Cortex of kidney (tissue), 1 donor: ENCODE measurements around the gene BMI1.

ENCODE experiments used
- DNase-seq: peaks from one replicate; lab custom pipeline; 2025; lab: John Stamatoyannopoulos, UW

BMI1 gene

DNA sequence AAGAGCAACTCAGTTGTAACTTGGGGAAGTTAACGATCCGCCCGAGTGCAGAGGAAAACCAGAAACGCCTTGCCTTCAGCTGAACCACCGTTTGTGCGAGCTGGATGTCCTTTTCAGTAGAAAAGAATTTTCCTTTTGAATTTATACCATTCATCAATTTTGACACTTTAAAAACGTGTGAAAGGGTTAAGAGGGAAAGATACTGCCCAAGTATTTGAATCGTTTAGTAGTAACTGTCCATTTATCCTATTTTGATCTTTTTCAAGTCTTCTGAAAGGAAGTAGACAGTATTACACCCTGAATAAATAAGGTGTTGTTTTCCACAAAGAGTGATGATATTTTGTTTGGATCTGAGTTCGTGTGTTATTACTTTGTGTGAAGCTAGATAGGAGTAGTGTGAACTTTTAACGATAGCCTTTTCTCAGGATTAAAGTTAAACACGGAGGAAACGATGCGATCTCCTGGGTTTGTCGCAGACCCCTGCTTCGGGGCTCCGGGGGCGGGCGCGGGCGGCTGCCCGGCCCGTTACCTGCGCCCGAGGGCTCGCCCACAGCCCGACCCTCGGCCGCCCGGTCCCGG, 830 bp upstream of the BMI1 start:
- DNase-seq: no peak

GRCh38 chr10:22321156-22321923, 441 bp downstream of the BMI1 start:
- no peak for DNase-seq

- DNase-seq: no peak
Measured at GRCh38 chr10:22321924-22322640, 1.2 kb downstream of the BMI1 start.

DNA sequence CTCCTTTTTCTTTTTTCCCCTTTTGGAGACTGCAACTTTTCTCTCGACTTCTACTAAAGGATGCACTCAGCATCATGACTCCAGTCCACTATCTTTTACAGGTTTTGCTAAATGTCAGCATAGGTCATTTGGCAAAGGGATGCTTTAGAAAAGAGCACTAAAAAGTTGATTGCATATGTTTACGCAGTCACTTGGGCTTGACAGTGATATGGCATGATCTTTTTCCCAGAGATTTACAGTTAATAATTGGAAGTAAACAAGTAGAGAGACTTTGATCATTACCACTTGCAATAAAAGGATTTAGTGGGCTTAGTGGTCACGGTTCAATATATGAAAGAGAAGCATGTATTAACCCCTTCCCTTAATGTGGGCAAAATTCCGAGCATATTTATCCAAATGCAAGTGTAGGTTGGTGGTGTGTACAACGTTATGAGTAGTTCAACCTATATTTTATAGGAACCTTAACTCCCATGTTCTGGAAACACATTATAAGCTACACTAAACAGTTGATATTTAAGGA, 1.8 kb downstream of the BMI1 start:
- no peak for DNase-seq

DNA sequence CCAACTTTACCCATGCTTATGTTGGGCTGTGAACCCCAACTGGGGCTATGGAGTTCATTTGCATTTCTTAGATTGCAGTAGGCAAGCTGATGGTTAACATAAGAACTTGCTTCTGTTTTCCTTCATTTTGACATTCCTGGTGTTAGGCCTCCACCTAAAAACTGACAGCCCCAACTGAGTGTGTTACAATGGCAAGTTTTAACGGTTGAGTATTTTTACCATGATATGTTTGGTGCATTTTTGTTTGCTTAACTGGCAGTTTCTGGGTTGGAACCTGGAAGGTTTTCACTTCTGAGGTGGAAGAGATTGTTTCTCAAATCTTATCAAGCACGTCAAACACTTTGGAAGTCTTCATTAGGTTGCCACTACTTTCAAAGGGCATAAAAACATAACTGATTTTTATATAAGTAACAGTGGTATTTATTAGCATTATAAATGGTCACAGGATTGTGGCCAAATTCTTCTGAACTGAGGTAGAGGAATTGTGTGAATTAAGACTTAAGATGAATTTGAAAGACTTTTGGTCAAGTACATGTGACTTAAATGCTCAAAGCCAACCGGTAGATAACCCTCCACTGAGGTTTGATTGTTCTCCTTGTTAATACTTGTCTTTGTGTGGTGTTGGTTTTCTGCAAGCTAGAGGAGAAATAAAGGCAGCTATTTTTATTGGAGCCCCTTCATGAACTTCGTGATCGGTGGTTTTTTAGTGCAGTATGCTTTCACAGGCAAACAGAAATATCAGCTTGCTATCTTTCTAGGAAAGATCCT, 2.8 kb downstream of the BMI1 start:
- no peak for DNase-seq

- no peak for DNase-seq
Measured at GRCh38 chr10:22324413-22324812, 3.5 kb downstream of the BMI1 start.

DNA sequence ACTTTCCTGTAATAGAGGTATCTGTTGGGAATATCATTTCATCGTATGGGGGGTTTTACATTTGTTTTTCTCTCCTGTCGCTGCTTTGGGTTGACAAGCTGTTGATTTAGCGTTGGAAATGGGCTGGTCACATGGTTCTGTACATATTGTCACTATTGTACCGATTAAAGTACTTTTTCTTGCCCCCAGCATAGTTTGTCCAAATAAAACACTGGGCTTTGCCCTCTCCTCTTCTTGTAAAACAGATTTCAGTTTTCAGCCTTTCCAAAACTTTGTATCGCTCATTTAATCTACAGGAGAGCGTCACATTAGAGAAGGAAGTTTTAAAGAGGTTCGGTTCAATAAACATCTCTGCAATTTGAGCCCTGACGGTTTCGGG, 4.0 kb downstream of the BMI1 start:
- no peak for DNase-seq

DNA sequence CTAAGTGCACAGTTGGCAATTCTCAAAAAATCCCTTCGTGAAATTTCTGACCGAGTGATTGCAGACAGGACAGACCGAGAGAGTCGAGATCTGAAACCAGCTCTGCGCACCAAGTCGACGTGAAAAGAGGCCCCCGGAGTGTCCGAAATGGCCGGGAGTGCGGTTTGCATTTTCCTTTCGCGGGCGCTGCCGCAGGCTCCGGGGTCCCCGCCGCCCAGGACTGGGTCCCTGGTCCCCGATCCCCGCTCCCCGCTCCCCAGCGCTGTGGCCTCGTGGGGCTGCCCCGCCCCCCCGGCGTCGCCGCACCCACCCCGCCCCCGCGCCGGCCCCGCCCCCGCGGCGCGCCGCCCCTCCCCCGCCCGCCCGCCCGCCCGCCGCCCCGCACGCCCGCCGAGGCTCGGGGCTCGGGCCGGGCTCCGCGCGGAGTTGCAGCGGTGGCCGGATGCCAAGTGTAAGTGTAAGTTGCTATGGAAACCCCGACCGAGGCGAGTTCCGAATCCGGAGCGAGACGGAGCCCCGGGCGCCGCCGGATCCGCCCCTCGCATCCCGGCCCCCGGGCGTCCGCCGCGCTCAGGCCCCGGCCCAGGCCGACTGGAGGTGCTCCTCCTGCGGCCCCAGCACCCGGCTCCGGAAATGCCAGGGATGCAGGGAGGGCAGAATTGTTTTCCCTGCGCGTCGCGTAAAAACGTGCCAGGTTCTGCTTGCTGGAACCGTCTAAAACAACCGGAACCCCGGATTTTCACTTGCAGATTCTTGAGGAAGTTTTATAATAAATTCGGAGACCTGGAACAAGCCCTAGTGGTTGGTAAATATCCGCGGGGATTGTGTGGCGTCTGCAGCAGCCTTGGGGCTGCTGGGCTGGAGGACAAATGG, 4.6 kb downstream of the BMI1 start:
- no peak for DNase-seq

GRCh38 chr10:22326145-22326702, 5.3 kb downstream of the BMI1 start:
- no peak for DNase-seq

DNA sequence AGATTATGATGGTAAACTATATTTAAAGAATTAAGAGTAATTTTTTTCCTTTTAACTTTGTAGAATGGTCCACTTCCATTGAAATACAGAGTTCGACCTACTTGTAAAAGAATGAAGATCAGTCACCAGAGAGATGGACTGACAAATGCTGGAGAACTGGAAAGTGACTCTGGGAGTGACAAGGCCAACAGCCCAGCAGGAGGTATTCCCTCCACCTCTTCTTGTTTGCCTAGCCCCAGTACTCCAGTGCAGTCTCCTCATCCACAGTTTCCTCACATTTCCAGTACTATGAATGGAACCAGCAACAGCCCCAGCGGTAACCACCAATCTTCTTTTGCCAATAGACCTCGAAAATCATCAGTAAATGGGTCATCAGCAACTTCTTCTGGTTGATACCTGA, 8.3 kb downstream of the BMI1 start:
- DNase-seq: no peak

- no peak for DNase-seq
Measured at GRCh38 chr10:22332116-22332692, 11.3 kb downstream of the BMI1 start.

DNA sequence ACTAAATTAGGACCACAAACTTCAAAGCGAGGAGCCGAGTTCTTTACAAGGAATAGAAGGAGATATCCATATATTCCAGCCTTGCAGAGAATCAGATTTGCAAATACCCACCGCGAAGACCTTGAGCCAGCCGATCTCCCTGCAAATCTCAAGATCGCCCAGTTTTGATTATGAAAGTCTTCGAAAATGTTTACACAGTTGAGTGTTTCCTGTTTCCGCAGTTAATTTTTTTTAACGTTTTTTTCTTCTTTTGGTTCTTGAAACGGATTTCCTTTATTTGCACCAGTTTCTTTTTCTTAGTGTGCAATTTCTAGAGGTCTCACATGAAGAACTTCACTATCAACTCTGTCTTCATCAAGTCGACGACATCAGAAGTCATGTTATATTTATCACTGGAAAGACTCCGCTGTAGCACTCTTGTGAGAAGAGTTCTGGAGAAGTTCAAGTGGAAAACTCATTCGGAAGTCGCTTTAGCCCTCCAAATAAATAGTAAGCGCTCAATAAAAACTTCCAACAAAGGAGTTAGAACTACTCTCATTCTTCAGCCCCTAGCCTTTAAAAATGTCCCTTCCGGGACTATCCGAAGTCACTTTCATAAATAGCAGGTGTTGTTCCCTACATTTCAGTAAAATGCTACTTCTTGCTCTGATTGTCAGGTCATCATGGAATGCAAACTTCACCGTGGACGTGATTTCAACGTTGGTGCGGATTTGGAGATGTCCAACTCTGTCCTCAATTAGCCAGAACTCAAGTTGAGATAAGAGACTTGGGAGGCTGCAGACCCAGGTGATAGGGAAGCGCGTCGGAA, 12.5 kb downstream of the BMI1 start:
- no peak for DNase-seq

GRCh38 chr10:22333975-22334282, 13.0 kb downstream of the BMI1 start:
- no peak for DNase-seq

DNA sequence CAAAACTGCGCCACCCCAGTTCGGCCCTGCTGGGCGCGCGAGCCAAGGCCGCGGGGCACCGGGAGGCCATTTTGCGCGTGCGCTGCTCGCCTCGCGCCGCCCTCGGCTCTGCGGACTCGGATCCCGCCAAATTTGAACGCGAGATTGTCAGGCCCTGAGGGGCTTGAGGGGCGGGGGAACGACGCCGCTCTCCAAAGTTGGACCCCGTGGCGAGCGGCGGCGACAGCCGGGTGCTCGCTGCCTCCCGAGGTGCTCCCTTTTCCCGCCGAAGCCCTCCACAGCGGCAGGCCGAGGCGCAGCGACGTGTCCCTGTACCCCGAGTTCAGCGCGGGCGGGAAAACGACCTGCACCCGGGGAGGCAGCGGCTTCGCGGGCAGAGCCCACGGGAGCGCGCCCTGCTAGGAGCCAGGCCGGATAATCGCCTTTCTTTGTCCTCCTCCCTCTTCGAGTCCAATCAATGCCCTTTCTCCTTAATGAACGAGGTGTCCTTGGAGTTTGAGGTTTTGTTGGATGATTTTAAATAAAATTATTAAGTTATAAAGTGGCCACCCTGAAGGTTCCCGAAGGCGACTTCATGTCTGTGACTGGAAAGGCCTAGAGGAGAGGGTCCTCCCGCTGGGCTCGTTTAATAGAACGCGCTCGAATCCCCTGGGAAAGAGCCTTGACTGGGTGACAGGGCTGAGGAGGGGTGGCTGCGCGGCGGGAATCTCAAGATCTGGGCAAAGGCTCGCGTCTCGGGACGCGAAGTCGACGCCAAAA, 13.7 kb downstream of the BMI1 start:
- no peak for DNase-seq

DNA sequence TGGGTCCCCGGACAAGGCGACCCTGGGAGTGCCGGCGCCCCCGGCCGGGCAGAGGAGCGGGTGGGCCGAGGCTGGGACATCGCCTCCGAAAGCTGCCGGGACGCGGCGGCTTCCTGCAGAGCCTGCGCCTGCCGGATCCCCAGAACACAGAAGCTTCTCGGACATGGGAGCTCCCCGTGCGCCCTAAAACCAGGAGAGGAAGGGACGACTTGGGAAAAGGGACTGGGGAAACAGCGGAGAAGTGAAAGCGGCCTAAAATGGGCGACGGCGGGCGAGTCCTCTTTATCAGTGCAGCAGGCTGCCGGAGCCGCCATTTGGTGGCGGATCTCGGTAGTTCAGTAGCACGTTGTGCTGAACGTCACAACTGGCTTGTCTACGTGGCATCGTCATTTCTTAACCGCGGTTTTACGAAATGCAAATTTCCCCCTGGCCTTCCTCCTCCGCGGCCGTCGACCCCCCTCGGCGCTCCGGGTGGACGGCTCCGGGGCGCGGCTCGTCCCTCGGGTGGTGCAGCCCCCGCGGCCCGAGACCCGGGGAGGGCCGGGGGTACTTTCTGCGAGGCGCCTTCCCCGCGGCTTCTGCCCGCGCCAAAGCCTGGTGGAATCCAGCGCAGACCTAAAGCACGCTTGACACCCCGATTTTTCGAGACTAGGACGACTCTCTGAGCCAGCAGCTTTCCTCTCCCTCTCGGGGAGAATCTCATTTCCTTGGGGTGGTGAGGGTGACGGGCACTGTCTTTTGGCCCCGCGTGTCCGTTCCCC, 14.5 kb downstream of the BMI1 start:
- no peak for DNase-seq

GRCh38 chr10:22338185-22338900, 17.4 kb downstream of the BMI1 start:
- DNase-seq: no peak

DNA sequence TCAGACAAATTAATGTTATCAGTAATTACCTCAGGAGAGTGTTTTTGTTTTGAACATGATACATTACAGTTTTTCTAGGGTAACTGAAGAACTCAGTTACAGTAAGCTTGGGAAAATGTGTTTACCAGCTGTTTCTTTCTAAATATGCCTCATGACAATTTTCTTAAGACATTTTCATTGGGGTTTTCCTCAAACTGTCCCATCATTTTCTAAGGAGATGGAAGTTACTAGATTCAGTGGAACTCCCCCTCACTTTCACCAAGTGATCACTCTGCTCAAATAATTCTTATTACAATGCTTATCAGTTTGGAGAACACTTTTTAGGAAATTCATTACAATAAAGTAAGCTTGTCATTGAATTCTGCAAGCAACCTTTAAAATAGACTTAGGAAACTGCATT, 18.0 kb downstream of the BMI1 start:
- no peak for DNase-seq
